HPDE6-E6E7 (cell line): ENCODE data around the gene RPN1.
"Not testable (repeated sequence)": the region's sequence is repeated elsewhere in the genome, so short reads cannot be mapped to it uniquely, and the experiment has no call there.

Source experiments
- DNase-seq: peaks from one replicate; pipeline ENCODE4 v3.0.0; 2011; ENCODE audit warnings: missing footprints; ENCODE audit errors: extremely low spot score

Gene RPN1

GRCh38 chr3:128650096-128651050 is at the start of gene RPN1:
RPN1 (minus strand) TSS chr3:128650818; CDS start chr3:128650800, 18 bp downstream.
- peak; percentile 80 for DNase-seq

DNA sequence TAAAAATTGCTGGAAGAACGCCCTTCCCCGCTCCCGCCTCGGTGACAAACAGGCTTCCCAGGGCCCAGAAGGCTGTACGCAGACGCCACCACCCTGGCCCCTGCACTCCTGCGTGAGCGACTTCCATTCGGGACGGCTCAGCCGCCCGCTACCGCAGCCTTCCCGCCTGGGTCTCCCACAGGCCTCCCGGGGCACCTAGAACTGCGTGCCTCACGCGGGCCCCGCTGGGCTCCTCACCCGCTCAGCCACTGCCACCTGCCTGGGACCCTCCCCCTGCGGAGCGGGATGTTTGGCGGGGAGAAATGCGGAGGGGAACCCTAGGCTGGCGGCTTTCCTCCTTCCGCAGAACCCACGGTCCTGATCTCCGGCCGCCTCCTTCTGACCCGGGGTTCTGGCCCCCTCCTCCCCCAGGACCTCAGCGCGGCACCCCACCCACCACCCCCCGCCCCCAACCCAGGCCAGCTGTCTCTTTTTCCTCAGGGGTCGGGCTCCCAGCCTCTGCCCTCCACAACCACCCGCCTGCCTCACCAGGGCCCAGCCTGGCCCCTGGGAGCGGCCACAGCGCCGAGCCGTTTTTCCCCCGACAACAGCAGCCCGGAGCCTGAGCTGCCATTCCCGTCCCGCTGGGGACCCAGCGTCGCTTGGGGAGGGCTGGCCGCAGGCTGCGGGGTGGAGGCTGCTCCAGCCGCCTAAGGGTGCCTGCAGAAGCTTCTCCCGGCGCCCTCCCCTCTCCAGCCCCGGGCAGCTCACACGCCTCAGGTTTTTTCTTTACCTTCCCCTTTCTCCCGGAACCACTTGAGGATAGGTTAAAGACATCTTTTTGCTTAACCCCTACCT is 47.8 kb upstream of the RPN1 start:
- DNase-seq = no peak

GRCh38 chr3:128697341-128697740 is 46.7 kb upstream of the RPN1 start:
- no peak for DNase-seq

GRCh38 chr3:128693696-128694095 is 43.1 kb upstream of the RPN1 start:
- DNase-seq = no peak

GRCh38 chr3:128689060-128689459 is 38.4 kb upstream of the RPN1 start:
- DNase-seq = no peak

DNA sequence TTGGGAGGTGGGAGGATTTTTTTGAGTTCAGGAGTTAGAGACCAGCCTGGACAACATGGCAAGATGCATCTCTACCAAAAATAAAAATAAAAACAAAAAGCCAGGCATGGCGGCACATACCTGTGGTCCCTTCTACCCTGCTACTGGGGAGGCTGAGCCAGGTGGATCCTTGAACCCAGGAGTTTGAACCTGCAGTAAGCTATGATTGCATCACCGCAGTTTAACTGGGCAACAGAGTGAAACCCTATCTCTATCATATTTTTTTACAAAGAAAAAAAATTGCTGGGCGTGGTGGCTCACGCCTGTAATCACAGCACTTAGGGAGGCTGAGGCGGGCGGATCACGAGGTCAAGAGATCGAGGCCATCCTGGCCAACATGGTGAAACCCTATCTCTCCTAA is 35.8 kb upstream of the RPN1 start:
- no peak for DNase-seq

DNA sequence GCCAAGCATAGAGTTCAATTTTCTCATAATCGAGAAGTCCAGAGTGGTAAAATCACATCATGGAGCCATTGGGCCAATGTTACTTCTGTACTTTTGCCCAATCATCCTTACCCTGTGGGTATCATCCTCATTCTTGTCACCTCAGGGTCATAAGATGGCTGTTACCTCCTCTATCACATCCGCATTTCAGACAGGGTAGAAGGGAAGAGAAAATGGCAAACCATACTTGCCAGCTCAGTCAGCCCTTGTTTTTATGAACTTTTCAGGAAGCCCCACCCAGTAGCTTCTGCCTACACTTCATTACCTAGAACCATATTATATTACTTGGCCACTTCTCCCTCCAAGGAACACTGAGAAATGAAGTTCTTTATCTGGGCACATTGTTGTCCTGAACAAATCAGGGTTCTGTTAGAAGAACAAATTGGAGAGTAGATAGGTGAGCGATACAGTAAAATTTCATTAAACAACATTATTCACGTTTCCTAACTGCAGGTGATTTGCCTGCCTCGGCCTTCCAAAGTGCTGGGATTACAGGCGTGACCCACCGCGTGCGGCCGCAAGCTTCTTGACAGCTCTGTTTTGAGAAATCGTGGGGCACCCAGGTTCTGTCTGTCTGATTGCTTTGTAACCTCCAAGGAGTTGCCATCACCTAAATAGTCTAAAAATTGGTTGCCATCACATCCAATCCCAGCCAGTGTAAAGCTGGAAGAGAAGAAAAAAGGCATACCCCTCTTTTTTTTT is 34.5 kb upstream of the RPN1 start:
- DNase-seq = no peak

- no peak for DNase-seq
Measured at GRCh38 chr3:128683957-128684356, 33.3 kb upstream of the RPN1 start.

DNA sequence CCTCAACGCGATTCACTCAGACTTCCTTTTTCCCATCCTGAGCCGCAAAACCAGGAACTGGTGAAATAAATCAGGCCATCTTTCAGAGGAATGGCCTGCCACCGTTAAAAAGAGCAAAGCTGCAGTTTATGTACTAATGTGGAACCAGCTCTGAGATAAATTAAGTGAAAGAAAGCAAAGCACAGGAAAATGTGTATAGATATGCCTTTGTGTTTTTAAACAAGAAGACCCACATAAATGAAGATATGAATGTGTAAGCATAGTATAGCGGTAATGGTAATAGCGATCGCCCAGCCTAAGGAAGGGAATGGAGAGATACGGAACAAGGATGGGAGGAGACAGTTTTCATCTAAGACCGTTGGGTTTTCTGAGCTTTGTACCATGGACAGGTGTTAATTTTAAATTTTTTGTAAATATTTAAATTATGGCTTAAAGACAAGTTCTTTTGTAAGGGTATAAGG is 30.8 kb upstream of the RPN1 start:
- no peak for DNase-seq

- DNase-seq = peak; percentile 99
Measured at GRCh38 chr3:128680603-128681368, 30.2 kb upstream of the RPN1 start.

- DNase-seq = no peak
Measured at GRCh38 chr3:128679338-128679737, 28.7 kb upstream of the RPN1 start.

DNA sequence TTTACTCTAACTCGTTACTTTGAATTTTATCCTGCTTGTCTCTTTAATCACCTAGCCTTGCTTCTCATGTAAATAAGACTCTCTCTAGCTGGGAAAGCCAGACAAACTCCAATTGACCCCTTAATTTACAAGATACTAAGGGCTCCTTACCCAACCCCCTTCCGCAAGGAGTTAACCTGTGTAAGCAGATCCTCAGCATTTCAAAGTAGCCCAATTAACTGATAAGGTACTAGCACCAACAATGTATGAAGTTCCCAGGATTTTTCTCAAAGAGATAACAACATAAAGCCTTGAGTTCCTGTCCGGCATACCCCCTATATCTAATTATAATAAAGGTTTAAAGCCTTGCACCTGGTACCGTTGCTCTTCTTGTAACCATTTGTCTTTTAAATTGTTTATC is 25.2 kb upstream of the RPN1 start:
- DNase-seq = not testable (repeated sequence)

GRCh38 chr3:128674161-128674784 is 23.7 kb upstream of the RPN1 start:
- no peak for DNase-seq

- DNase-seq = no peak
Measured at GRCh38 chr3:128667641-128668040, 17.0 kb upstream of the RPN1 start.

DNA sequence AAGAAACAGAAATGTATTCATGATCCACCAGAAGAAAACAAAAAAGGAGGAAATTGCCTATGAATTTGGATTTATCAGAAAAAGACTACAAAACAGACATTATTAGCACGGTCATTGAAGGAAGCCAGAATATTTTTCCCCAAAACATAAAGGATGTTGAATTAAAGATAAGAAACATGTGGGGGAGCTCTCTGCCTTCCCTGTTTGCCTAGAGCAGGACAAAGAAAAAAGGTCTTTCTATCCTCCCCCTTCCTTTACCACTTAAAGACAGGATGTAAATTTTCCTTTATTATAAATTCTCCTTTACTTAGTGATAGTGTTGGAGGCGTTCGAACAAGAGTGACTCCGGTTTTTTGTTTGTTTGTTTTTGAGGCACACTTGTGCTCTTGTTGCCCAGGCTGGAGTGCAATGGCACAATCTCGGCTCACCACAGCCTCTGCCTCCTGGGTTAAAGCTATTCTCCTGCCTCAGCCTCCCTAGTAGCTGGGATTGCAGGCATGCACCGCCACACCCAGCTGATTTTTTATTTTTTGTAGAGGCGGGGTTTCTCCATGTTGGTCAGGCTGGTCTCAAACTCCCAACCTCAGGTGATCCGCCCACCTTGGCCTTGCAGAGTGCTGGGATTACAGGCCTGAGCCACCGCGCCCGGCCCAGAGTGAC is 14.9 kb upstream of the RPN1 start:
- no peak for DNase-seq

DNA sequence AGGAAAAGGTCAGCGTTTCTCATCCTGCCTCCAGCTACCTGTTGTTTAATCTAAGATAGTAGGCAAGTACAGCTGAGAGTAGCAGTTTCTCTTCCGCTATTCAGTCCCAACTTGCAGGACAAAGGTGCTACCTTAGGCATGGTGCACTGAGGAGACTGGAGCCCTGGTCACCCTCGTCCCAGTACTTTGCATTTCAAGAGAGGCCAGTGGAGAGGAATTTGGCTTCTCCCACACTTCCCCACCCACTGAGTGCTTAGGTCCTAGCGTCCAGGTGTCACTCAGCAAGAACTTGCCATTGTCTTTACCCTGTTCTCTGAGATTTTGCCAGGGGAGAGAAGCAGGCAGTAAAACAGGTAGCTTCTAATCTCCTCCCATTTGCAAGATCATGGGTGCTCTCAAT is 12.5 kb upstream of the RPN1 start:
- DNase-seq = no peak

DNA sequence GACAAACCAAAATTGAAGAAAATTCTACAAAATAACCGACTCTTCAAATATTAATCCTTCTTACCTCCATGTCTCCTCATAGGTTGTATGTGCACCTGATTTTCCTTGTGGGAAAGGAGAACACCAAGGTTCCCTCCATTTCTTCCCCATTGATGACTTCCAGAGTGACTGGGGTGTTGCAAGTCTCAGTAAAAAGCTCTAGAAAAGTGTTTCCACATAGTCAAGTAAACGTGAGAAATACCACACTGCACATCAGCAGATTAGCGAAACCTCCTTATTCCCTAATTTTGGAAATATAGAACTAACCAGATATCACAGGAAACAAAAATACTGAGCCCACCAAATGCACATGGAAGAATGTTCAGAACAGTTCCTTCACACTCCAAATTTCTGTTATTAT is 4.9 kb upstream of the RPN1 start:
- no peak for DNase-seq

DNA sequence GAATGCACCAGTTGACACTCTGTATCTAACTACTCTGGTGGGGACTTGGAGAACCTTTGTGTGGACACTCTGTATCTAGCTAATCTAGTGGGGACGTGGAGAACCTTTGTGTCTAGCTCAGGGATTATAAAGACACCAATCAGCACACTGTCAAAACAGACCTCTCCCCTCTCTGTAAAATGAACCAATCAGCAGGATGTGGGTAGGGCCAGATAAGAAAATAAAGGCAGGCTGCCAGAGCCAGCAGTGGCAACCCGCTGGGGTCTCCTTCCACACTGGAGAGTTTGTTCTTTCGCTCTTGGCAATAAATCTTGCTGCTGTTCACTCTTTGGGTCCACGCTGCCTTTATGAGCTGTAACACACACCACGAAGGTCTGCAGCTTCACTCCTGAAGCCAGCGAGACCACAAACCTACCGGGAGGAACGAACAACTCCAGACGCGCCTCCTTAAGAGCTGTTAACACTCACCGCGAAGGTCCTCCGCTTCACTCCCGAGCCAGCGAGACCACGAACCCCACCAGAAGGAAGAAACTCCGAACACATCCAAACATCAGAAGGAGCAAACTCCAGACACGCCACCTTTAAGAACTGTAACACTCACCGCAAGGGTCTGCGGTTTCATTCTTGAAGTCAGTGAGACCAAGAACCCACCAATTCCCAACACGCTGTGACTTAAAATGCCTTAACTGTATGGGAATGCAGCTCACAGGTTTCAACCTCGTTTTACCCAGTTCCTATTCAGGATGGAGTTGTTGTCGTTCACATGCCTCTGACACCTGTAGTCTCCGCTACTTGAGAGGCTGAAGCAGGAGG is 3.6 kb upstream of the RPN1 start:
- DNase-seq = not testable (repeated sequence)

GRCh38 chr3:128653383-128653992 is 2.9 kb upstream of the RPN1 start:
- not testable (repeated sequence) for DNase-seq
